GM21529 (cell line): Measurements from ENCODE around the gene SIK3.
"Not testable (repeated sequence)": the region's sequence is repeated elsewhere in the genome, so short reads cannot be mapped to it uniquely, and the experiment has no call there.

Experiments used
- ATAC-seq: cut with Tn5 transposase; IDR thresholded peaks from one replicate; pipeline ENCODE4 v1.9.1; 2021; ENCODE audit not compliant: unreplicated experiment

Gene SIK3

GRCh38 chr11:117098269-117099232 is at the start of gene SIK3:
TSS of gene SIK3 (minus strand) at chr11:117098428. CDS start at chr11:117098415, 13 bp downstream.
- ATAC-seq = peak; percentile 76

- no peak for ATAC-seq
Measured at GRCh38 chr11:117146521-117146920, 48.3 kb upstream of the SIK3 start.

- no peak for ATAC-seq
Measured at GRCh38 chr11:117145393-117145761, 47.1 kb upstream of the SIK3 start.

GRCh38 chr11:117144477-117145392 is 46.5 kb upstream of the SIK3 start:
- peak; percentile 43 for ATAC-seq

GRCh38 chr11:117143871-117144476 is 45.7 kb upstream of the SIK3 start, which contains the start of gene PAFAH1B2:
TSS of gene PAFAH1B2 (plus strand) at chr11:117144287. CDS start at chr11:117152448, 8,161 bp downstream.
- ATAC-seq = peak; percentile 95

GRCh38 chr11:117143390-117143789 is 45.2 kb upstream of the SIK3 start:
- no peak for ATAC-seq

GRCh38 chr11:117137223-117138086 is 39.2 kb upstream of the SIK3 start:
- ATAC-seq = not testable (repeated sequence)

GRCh38 chr11:117134979-117135378 is 36.8 kb upstream of the SIK3 start:
- not testable (repeated sequence) for ATAC-seq

- no peak for ATAC-seq
Measured at GRCh38 chr11:117134431-117134830, 36.2 kb upstream of the SIK3 start.

- no peak for ATAC-seq
Measured at GRCh38 chr11:117130879-117131278, 32.7 kb upstream of the SIK3 start.

GRCh38 chr11:117130396-117130795 is 32.2 kb upstream of the SIK3 start:
- ATAC-seq = not testable (repeated sequence)

GRCh38 chr11:117128289-117128688 is 30.1 kb upstream of the SIK3 start:
- ATAC-seq = no peak

- no peak for ATAC-seq
Measured at GRCh38 chr11:117127171-117127901, 29.1 kb upstream of the SIK3 start.

GRCh38 chr11:117126223-117126965 is 28.2 kb upstream of the SIK3 start:
- no peak for ATAC-seq

GRCh38 chr11:117122556-117122955 is 24.3 kb upstream of the SIK3 start:
- no peak for ATAC-seq

- no peak for ATAC-seq
Measured at GRCh38 chr11:117121176-117121575, 22.9 kb upstream of the SIK3 start.

- no peak for ATAC-seq
Measured at GRCh38 chr11:117117681-117118080, 19.5 kb upstream of the SIK3 start.

- ATAC-seq = not testable (repeated sequence)
Measured at GRCh38 chr11:117112939-117113338, 14.7 kb upstream of the SIK3 start.

GRCh38 chr11:117112497-117112896 is 14.3 kb upstream of the SIK3 start:
- not testable (repeated sequence) for ATAC-seq
